Duodenal mucosa (tissue), 2 donors: ENCODE data around the gene DNAAF9.

Experiments
- H3K27ac ChIP-seq: one replicate; pipeline ENCODE4 v1.7.0; 2013; ENCODE audit warnings: low read depth, low read length
- H3K27me3 ChIP-seq, 2 donors: one replicate each; pipeline ENCODE4 v1.7.0; 2013; ENCODE audit warnings: low read length in 2 of 2, control low read depth in 1 of 2; ENCODE audit not compliant: insufficient read depth in 2 of 2, control insufficient read depth in 1 of 2
- H3K36me3 ChIP-seq, 2 donors: one replicate each; pipeline ENCODE4 v1.7.0; 2013; ENCODE audit warnings: low read length in 2 of 2, control low read depth in 1 of 2; ENCODE audit not compliant: insufficient read depth in 2 of 2, control insufficient read depth in 1 of 2
- H3K4me1 ChIP-seq, 2 donors: one replicate each; pipeline ENCODE4 v1.7.0; 2013; ENCODE audit warnings: low read length in 2 of 2, control low read depth in 1 of 2; ENCODE audit not compliant: insufficient read depth in 2 of 2, control insufficient read depth in 1 of 2
- H3K4me3 ChIP-seq, 2 donors: one replicate each; pipeline ENCODE4 v1.7.0; 2013; ENCODE audit warnings: low read length in 2 of 2, low read depth in 1 of 2
- H3K9ac ChIP-seq, 2 donors: one replicate each; pipeline ENCODE4 v1.7.0; 2013; ENCODE audit warnings: low read length in 2 of 2, low read depth in 1 of 2
- H3K9me3 ChIP-seq, 2 donors: one replicate each; pipeline ENCODE4 v1.7.0; 2013; ENCODE audit warnings: low read length in 2 of 2, control low read depth in 1 of 2; ENCODE audit not compliant: control insufficient read depth in 1 of 2

DNAAF9 gene

DNA sequence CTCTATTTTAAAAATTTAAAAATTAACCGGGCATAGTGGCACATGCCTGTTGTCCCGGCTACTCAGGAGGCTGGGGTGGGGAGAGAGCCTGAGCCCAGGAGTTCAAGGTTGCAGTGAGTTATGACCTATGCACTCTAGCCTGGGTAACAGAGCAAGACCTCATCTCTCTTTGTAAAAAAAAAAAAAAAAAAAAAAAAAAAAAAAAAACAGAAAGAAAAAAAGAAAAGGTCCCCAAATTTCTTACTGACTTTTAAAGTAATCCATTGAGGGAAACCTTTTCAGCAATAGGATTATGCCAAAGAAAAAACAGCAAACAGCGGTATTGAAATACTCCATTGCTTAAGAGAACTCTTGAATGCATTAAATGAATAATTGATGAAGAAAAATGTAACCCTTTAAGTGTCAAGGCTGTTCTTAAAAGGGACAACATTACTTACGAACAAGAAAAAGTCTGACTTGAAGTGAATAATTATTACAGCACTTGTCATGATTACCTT is 6.0 kb upstream of the DNAAF9 start:
- no peak overlapping the region for H3K4me3 ChIP-seq
- no peaks in the 10 kb centered on the region for H3K9me3 ChIP-seq
- H3K36me3 ChIP-seq = no peaks in the 10 kb centered on the region
- H3K9ac ChIP-seq = no peak overlapping the region
- H3K4me1 ChIP-seq = peaks cover 0 to under 1% of the 10 kb centered on the region in 2 donors
- H3K27ac ChIP-seq = no peak overlapping the region
- H3K27me3 ChIP-seq = no peaks in the 10 kb centered on the region

DNA sequence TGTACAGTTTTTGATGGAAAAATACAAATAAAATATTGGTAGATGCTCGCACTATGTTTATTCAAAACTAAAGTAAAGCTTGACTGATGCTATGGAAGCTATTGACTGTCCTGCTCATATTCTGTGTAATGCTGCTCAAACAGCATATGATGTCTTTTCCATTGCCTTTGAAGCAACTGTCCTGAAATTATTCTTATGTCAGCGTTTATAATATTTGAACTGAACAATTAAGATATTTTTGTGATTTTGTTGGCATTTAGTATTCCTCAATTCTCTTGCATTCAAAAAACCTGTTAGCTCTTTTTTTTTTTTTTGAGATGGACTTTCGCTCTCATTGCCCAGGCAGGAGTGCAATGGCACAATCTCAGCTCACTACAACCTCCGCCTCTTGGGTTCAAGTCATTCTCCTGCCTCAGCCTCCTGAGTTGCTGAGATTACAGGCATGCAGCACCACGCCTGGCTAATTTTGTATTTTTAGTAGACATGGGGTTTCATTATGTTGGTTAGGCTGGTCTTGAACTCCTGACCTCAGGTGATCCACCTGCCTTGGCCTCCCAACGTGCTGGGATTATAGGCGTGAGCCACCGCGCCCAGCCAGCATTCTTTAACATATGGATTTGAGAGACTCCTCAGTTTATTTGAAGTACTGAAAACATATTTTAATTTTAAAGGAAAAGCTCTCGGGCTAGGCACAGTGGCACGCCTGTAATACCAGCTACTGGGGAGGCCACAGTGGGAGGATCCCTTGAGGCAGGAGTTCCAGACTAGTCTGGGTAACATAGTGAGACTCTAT is 5.3 kb upstream of the DNAAF9 start:
- Histone ChIP-seq H3K36me3 (no peaks in the 10 kb centered on the region), H3K9ac (no peak overlapping the region), H3K4me3 (no peak overlapping the region), H3K27ac (no peak overlapping the region), H3K4me1 (peaks cover 0 to 5% of the 10 kb centered on the region in 2 donors), H3K9me3 (no peaks in the 10 kb centered on the region), H3K27me3 (no peaks in the 10 kb centered on the region)

DNA sequence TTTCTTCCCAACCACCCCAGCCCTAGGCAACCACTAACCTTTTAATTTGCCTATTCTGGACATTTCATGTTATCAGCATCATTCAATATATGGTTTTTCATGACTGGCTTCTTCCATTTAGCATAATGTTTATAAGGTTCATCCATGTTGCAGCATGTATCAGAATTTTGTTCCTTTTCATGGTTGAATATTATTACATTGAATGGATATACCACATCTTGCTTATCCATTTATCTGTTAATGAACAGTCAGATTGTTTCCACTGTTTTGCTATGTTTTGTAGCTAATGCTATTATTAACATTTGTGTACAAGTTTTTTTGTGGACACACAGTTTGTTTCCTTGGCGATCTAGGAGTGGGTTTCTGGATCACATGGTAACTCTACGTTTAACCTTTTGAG is 3.0 kb upstream of the DNAAF9 start:
- Histone ChIP-seq H3K4me1 (peaks cover 4 to 19% of the 10 kb centered on the region in 2 donors), H3K27me3 (no peaks in the 10 kb centered on the region), H3K9me3 (no peaks in the 10 kb centered on the region), H3K27ac (no peak overlapping the region), H3K9ac (no peak overlapping the region), H3K4me3 (no peak overlapping the region), H3K36me3 (no peaks in the 10 kb centered on the region)

DNA sequence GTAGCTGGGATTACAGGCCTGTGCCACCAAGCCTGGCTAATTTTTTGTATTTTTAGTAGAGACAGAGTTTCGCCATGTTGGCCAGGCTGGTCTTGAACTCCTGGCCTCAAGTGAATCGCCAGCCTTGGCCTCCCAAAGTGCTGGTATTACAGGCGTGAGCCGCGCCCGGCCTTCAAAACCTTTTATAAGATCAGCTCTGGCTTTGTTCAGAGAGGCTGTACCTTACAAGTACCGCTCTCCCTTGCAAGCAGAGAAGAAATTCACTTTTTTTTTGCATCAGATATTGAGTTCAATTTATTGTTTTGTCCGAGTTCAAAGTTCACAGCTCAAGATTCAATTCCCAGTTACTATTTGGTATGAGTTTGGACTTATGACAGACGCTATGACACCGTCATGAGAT is 1.9 kb upstream of the DNAAF9 start:
- no peak overlapping the region for H3K4me3 ChIP-seq
- peaks cover 4 to 19% of the 10 kb centered on the region in 2 donors for H3K4me1 ChIP-seq
- no peaks in the 10 kb centered on the region for H3K27me3 ChIP-seq
- no peak overlapping the region for H3K27ac ChIP-seq
- H3K36me3 ChIP-seq = no peaks in the 10 kb centered on the region
- H3K9me3 ChIP-seq = no peaks in the 10 kb centered on the region
- H3K9ac ChIP-seq = no peak overlapping the region

DNA sequence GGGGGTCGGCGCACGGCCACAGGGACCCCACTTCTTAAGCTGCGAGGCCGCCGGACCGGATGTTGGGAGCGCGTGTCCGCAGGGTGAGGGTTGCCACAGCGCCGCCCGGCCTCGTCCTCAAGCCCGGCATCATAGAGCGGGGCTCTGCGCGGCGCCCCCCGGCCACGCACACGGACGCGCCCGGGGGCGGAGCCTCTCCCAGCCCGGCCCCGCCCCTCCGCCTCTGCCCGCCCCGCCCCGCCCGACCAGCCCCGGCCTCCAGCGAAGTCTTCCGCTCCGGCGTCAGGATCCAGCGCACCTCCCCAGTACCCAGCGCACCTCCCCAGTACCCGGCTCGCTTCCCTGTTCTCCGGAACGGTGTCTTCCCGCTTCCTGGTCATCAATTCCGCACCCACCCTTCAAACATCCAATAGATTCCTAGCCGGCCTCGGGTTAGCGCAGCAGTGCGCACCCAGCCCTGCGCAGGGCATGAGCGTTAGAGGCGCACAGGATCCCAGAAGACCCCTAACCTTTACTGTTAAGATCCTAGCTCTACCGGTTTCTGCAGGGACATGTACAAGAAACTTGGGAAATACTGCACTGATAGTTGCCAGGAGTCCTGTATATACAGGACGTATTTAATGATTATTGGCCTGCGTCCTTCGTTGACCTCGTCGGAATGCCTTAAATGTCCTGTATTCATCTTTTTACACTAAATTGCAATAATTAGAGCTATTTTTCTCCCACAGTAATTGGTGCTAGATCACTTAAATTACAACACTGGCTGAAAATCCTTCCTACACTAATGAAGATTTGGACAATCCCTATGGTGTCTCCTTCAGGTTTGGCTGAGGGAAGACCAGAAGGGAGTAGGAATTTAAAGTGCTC is 535 bp upstream of the DNAAF9 start:
- H3K36me3 ChIP-seq = no peaks in the 10 kb centered on the region

DNA sequence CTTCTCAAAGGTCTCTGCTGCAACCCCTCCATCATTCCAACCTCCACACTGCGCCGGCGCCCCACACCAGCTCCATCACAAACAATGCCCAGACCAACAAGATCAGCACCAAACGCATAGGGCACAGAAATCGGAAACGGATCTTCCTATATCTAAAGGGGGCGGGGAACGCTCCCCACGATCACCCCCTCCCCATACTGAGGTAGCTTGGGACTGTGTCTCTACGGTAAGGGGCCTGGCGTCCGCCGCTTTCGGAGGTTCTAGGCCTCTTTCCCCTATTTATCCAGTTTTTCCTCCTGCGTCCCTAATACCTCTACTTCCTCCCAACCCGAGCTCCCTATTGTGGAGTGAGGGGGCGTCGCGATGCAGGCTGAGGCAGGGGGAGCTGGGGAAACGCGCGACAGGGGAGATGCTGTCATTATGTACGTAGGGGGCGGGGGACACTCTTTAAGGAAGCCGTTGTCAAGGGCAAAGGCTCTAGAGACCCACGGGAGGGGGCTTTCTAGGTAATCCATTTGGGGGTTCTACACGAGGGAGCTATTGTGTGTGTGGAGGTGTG is 909 bp downstream of the DNAAF9 start:
- no peaks in the 10 kb centered on the region for H3K36me3 ChIP-seq
- no peaks in the 10 kb centered on the region for H3K9me3 ChIP-seq
- peak overlapping the region; percentile 80 to 95 for H3K4me3 ChIP-seq
- H3K9ac ChIP-seq = peak overlapping the region; percentile 73 to 74
- H3K27me3 ChIP-seq = no peaks in the 10 kb centered on the region
- H3K4me1 ChIP-seq = peaks cover 4 to 19% of the 10 kb centered on the region in 2 donors
- peak overlapping the region; percentile 58 for H3K27ac ChIP-seq

More for the DNA sequence above, 535 bp upstream of the DNAAF9 start:
- H3K27me3 ChIP-seq = no peaks in the 10 kb centered on the region
- peak overlapping the region; percentile 90 to 95 for H3K4me3 ChIP-seq
- H3K27ac ChIP-seq = peak overlapping the region; percentile 48
- H3K9me3 ChIP-seq = no peaks in the 10 kb centered on the region
- peak overlapping the region; percentile 76 to 96 for H3K9ac ChIP-seq
- H3K4me1 ChIP-seq = peaks cover 4 to 19% of the 10 kb centered on the region in 2 donors

DNA sequence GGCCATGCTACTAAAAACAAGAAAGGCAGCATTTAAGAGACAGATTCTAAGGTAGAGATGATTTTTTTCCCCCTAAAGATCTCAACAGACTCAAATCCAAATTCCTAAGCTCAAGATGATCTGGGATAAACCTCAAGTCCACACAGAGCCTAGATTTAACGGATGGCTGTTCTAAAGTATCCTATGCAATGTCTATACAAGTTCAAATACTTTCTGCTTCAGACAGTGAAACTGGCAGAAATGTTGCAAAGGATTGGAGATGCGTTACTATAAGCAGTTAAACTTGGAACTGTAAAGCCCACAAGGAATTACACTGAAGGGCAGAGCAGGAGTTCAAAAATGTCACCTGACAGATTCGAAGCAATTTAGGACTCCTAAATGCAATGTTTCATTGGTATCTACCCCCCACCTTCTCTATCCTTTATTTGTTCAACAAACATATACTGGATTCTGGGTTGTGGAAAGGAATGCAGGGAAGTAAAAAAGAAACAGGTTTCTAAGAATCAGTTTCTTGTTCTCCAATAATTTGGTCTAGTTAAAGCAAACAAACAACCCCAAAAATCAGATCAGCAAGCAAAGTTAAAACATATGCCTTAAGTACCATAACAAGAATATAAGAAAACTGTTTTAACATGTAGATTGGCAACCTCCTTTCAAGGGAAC is 1.6 kb downstream of the DNAAF9 start:
- peak overlapping the region; percentile 73 to 74 for H3K9ac ChIP-seq
- no peaks in the 10 kb centered on the region for H3K27me3 ChIP-seq
- H3K36me3 ChIP-seq = no peaks in the 10 kb centered on the region
- no peaks in the 10 kb centered on the region for H3K9me3 ChIP-seq
- H3K4me1 ChIP-seq = peaks cover 4 to 19% of the 10 kb centered on the region in 2 donors
- no peak overlapping the region for H3K27ac ChIP-seq
- H3K4me3 ChIP-seq = peak overlapping the region; percentile 80 to 95

DNA sequence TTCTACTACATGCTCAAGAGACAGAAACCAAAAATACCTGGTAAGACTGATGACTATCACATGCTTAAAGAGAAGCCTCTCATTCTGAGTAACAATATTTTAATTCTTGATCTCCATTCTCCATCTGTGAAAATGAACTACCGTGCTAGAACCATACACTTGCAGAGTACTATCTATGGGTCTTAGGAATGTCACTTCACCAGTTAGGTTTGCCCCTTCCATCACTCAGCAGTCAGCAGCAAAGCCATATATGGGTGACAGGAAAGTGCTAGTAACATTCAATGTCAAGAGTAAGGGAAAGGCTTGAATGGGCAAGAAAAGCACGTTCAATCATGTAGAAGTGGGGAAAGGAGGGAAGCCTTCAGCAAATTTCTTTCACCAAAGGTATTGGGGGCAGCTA is 2.3 kb downstream of the DNAAF9 start:
- no peaks in the 10 kb centered on the region for H3K9me3 ChIP-seq

DNA sequence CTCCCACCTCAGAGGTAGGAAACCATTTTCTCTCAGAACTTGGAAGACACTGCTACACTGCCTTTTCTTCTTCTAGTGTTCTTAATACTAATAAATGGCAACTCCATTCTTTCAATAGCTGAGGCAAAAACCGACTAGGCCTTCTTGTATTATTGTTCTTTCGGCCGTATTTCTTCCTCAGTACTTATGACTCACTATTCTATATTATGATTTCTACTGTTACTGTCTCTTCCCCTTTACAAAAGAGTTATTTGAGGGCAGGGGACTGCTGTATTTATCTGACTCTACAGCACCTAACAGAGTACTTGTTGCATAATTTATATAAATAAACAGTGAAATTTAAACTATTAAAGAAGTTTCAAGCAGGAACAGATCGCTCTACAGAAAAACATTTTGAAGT is 3.1 kb downstream of the DNAAF9 start:
- Histone ChIP-seq H3K9me3 (no peaks in the 10 kb centered on the region), H3K4me1 (peaks cover 4 to 19% of the 10 kb centered on the region in 2 donors), H3K36me3 (no peaks in the 10 kb centered on the region), H3K4me3 (no peak overlapping the region), H3K9ac (no peak overlapping the region), H3K27ac (no peak overlapping the region), H3K27me3 (no peaks in the 10 kb centered on the region)

More for the DNA sequence above, 2.3 kb downstream of the DNAAF9 start:
- Histone ChIP-seq H3K36me3 (no peaks in the 10 kb centered on the region), H3K27ac (no peak overlapping the region), H3K4me1 (peaks cover 4 to 19% of the 10 kb centered on the region in 2 donors), H3K4me3 (no peak overlapping the region), H3K27me3 (no peaks in the 10 kb centered on the region), H3K9ac (no peak overlapping the region)
